GM21390 (cell line): ENCODE data around the gene SLC13A2.
A peak's percentile ranks its signal among the peaks of the same experiment; 100 is the strongest.

Experiments used
- ATAC-seq: cut with Tn5 transposase; IDR thresholded peaks from one replicate; pipeline ENCODE4 v1.9.1; 2021; ENCODE audit not compliant: unreplicated experiment

Gene SLC13A2

GRCh38 chr17:28470266-28470913 is 3.1 kb upstream of the SLC13A2 start:
- no peak for ATAC-seq

DNA sequence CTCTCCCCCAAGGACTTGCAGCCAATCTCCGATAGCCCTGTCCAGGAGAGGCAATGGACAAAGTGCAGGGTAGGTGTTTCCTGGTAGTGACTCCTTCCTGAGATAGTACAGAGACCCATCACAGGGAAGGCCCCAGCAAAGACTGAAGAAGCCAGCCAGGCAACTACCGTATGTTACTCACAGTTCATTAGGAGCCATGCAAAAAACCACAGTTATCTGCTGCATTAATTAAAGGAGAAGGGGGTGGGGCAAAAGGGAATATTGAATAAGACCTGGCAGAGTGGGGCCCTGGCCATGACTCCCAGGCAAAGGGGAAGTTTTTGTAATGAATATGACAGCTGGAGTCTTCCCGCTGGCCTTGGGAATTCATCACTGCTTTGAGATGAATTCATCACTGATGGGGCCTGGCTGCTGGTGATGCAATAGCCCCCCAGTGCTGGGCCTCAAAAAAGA is 2.5 kb upstream of the SLC13A2 start:
- no peak for ATAC-seq

- ATAC-seq = no peak
Measured at GRCh38 chr17:28471531-28472342, 1.7 kb upstream of the SLC13A2 start.

DNA sequence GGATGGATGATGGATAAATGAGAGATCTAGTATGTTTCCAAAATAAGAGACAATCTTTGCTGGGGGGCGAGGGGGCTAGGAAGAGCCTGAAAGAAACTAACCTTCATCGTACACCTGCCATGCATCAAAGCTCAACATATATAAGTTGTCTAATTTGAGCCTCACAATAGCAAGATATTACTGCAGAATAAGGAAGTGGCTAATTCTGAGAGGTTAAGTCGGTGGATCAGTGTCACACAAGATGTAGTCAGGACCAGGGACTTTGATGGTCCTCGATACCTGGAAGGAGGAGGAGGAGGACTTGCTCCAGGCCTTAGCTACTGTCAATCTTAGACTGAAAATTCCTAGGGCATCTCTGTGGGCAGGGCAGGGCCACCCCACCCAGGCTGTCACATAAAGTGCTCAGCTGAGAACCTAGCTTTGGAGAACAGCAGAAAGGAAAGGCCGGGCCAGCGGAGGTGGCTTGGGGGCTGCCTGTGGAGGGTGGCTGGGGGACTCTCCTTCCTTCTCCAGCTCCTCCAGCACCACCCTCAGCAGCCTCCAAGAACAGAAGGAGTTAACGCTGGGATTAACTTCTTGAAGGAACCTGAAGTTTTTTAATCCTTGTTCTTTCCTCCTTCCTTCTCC is 460 bp upstream of the SLC13A2 start:
- no peak for ATAC-seq

- no peak for ATAC-seq
Measured at GRCh38 chr17:28474111-28474531, 677 bp downstream of the SLC13A2 start.

GRCh38 chr17:28475151-28475900 is 1.9 kb downstream of the SLC13A2 start:
- ATAC-seq = no peak

- ATAC-seq = no peak
Measured at GRCh38 chr17:28476076-28476865, 2.8 kb downstream of the SLC13A2 start.

- ATAC-seq = no peak
Measured at GRCh38 chr17:28477928-28478327, 4.5 kb downstream of the SLC13A2 start.

DNA sequence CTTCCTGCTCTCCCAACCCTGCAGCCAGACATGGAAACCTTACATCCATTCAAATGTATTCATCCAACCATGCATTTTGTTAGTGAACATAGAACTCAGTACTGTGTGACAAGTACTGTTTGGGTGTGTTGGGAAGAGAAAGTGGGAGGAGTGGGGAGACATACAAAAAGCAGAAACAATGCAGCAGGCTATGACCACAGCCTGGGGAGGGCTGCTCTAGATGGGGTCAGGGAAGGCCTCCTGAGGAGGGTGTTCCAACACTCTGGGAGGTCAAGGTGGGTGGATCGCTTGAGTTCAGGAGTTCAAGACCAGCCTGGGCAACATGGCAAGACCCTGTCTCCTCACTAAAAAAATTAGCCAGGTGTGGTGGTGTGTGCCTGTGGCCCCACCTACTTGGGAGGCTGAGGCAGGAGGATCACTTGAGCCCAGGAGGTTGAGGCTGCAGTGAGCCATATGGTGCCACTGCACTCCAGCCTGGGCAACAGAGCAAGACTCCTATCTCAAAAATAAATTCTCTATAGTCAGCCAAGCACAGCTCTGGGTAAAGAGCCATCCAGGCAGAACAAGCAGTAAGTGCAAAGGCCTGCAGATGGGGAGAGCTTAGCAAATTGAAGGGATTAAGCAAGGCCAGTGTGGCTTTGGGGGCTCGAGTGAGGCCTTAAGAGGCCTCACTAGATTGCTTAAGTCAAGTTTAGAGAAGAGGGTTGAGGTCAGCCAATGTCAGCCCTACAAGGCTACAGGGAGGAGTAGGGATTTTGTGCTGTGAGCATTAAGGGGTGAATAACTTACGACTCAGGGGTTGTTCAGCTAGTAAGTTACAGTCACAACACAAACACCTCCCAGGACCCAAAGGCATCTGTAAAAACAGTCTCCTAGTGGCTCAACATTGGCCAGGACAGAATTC is 5.5 kb downstream of the SLC13A2 start:
- ATAC-seq = no peak

DNA sequence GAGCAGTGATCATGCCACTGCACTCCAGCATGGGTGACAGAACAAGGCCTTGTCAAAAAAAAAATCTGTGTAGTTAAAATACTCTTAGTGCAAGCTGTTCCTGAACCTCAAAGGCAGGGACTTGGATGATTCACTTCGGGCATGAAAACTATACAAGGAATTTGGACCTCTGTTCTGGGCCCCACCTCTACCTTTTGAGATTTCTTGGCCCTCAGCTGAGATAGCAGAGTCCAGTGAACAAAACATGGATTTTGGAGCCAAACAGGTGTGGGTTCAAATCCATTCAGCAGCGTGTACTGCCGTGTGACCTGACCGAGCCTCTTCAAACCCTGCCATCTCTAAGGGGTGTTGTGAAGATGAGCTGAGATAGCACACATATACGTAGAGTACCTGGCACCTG is 6.8 kb downstream of the SLC13A2 start:
- no peak for ATAC-seq

DNA sequence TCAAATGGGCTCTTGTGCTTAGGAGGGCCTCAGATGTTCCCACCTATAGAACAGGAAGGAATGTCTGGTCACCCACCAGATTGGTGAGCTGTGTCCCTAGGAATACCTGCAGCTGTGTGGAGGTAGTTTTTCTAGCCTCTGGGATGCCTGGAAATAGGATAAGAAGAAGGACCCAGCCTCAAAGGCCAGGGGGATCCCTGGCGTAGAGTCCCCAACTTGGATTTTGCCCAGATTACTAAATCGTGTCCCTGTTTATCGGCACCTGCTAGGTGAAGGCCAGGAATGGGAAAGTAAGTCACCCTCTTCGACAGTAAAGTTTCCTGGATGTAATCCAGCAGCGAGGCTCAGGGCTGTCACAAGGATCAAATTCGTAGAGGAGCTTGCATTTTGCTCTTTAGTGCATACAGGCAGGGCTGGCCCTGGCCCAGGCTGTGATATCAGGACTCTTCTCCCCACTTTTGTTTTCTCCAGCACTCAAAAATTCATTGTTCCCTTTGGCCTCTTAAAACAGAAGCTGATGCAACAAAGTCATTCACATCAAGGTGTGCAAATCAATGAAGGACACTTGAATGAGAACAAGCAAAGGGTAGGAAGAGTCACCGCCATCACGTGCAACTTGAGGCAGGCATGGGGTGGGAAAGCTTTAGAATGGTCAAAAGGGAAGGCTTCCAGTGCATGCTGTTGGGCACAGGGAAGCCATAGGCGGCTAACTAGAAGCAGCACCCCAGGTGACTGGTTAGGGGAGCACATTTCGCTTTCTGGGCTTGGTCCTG is 7.5 kb downstream of the SLC13A2 start:
- no peak for ATAC-seq

DNA sequence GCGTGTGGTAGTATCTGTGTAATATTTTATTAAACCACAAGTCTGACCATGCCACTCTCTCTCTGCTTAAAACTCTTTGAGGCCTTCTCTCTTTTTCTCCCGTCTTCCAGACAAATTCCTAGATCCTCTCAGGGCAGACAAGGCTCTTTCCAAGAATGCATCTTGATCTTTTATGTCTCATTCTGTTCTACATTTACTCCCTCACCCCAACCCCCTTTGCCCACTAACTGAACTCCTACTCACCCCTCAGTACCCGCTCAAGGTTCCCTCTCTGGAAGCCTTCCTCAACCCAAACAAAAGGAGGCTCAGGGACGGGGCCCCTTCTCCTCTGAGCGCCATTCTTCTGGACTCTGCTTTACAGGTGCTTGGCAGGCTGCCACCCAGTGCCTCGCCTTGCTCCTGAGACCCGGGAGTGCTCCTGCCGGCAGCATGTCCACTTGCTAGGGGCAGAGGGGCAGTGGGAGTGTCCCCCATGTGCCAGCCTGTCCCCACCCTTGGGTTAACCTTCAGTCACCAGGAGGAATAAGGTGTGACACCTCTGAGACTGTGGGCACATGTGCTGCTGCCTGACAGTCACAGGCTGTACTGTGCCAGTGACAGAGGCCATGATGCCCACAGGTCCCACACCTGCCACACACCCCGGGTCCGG is 9.2 kb downstream of the SLC13A2 start:
- ATAC-seq = no peak

GRCh38 chr17:28484296-28484695 is 10.9 kb downstream of the SLC13A2 start:
- ATAC-seq = peak; percentile 96

- ATAC-seq = no peak
Measured at GRCh38 chr17:28485049-28485448, 11.6 kb downstream of the SLC13A2 start.

GRCh38 chr17:28487881-28488532 is 14.6 kb downstream of the SLC13A2 start:
- ATAC-seq = no peak

DNA sequence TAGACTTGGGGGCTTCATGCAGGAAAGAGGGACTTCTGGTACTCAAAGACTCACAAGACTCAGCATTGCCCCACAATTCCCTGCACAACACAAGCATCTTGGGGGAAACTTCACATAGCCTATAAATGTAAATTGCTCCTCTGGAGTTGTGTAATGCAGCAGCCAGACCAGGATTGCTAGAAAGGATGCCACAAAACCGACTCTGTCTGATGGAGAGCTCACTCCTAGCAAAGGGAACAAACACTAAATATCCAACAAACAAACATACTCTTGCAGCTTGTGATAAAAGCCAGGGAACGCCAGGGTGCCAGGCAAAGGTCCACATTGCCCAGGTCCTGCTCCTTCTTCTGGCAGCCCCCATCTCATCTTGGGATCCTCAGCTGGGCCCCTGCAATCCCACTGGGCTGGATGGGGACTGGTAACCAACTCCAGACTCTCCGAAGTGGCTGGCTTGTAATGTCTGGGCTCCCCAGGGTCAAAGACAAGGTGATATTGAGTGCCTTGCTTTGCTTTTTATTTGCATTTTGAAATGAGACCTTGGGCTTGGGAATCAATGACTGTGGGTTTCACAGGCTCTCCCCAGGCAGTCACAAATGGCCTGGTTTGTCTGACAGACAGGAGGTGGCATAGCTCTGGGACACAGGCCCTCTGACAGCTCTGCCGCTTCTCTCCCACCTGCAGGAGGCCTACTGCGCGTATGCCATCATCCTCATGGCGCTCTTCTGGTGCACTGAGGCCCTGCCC is 15.3 kb downstream of the SLC13A2 start:
- ATAC-seq = no peak

DNA sequence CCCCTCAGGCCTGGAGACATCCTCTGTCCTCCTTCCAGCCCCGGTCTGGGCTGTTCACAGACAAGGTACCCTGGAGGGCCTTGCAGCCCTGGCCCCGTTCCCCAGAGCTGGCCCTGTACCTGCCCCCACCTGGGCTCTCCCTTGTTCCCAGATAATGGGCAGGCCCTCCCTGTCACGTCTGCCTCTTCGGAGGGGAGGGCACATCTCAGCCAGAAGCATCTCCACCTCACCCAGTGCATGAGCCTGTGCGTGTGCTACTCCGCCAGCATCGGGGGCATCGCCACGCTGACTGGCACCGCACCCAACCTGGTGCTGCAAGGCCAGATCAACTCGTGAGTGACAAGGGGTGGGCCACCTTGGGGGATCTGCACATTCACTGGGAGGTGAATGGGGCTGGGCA is 17.8 kb downstream of the SLC13A2 start:
- no peak for ATAC-seq
